Mucosa of descending colon (tissue), 3 donors: ENCODE data around the gene KBTBD12. TPM values are rescaled to one million over a fixed set of nuclear protein-coding genes. Genes with fewer than 3 reads are reported as not detected.

ENCODE experiments used
- total RNA-seq, 3 donors: library from RNA; stranded (reverse); fragmentation: NEBNext Ultra II Directional in 2 of 3; extraction: Animal tissue kit (Norgen Biotek cat#: 25700) in 2 of 3; gene quantifications; one replicate each; pipeline versions ENCODE4 v1.2.1 to v1.2.4, GENCODE V29; 2021 to 2023
- donor health status: DM: no; HTN: no; CAD: no; lungs with moderate emphysema.
- donor health status: DM: no; HTN: no; CAD: no.
- donor health status: DM: no; HTN: yes; CAD: no.

The KBTBD12 gene
- total RNA-seq, 3 donors from 2014 or later = 3.1 to 6.6 (median 5.5) TPM

Other genes starting within 250 kb of the KBTBD12 start
- 10 to 100 TPM; 19.9 to 48.7 (median 33.7) TPM for gene ABTB1, start 242.3 kb upstream of the KBTBD12 start, total RNA-seq
- 100 to 1,000 TPM; 212 to 515 (median 221) TPM for gene MGLL, start 92.7 kb upstream of the KBTBD12 start, total RNA-seq
- 100 to 1,000 TPM; 111 to 159 (median 116) TPM for gene SEC61A1, start 137.2 kb downstream of the KBTBD12 start, total RNA-seq
- gene RUVBL1, start 208.6 kb downstream of the KBTBD12 start, total RNA-seq = 10 to 100 TPM; 12.1 to 19.0 (median 15.6) TPM
- 10 to 100 TPM in 2 of 3 donors, 1 to 10 TPM in 1; 9.7 to 10.9 (median 10.8) TPM for gene EEFSEC, start 238.2 kb downstream of the KBTBD12 start, total RNA-seq